ENCODE results near the gene ZNF550.

DNA sequence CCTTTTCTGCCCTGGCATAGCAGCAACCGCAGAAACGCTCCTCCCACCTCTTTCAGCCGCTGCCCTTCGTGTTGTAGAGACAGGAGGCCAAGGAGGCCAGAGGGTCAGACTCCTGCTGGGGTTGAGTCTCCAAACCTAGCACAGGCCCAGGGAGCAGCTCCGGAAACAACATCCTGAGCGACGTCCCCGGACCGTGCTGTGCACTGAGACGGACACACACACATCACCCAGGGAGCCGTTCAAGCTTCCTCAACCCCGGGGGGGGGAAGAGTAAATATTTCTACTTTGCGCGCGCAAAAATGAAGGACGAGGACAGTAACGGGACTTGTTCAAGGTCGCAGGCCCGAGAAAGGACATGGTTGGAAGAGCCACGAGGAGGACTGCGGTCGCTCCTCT is 657 bp downstream of the ZNF550 start:
- TF ChIP-seq, protein P1, sequence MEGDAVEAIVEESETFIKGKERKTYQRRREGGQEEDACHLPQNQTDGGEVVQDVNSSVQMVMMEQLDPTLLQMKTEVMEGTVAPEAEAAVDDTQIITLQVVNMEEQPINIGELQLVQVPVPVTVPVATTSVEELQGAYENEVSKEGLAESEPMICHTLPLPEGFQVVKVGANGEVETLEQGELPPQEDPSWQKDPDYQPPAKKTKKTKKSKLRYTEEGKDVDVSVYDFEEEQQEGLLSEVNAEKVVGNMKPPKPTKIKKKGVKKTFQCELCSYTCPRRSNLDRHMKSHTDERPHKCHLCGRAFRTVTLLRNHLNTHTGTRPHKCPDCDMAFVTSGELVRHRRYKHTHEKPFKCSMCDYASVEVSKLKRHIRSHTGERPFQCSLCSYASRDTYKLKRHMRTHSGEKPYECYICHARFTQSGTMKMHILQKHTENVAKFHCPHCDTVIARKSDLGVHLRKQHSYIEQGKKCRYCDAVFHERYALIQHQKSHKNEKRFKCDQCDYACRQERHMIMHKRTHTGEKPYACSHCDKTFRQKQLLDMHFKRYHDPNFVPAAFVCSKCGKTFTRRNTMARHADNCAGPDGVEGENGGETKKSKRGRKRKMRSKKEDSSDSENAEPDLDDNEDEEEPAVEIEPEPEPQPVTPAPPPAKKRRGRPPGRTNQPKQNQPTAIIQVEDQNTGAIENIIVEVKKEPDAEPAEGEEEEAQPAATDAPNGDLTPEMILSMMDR (IDR thresholded peaks at IDR 0.05 in 2 of 3, conservative IDR thresholded peaks at IDR 0.05 in 1 of 3; ENCODE audit: insufficient read depth in 2 of 3, low read depth in 1 of 3, low read length in 3 of 3): no peak
- TF ChIP-seq ZNF707 (CRISPR knock-in tag; conservative IDR thresholded peaks at IDR 0.05): no peak
- no peak for TF ChIP-seq POLR2A (conservative IDR thresholded peaks at IDR 0.05)
- TF ChIP-seq, protein P2, sequence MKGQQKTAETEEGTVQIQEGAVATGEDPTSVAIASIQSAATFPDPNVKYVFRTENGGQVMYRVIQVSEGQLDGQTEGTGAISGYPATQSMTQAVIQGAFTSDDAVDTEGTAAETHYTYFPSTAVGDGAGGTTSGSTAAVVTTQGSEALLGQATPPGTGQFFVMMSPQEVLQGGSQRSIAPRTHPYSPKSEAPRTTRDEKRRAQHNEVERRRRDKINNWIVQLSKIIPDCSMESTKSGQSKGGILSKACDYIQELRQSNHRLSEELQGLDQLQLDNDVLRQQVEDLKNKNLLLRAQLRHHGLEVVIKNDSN (CRISPR knock-in tag; IDR thresholded peaks at IDR 0.05): no peak
- TF ChIP-seq SRSF7 (optimal IDR thresholded peaks at IDR 0.05; ENCODE audit: low read depth, low read length): no peak
- no peak for TF ChIP-seq NR2C2 (CRISPR knock-in tag; IDR thresholded peaks at IDR 0.05)
- TF ChIP-seq NR2C2 (tag; IDR thresholded peaks at IDR 0.05): no peak
- TF ChIP-seq SRF (CRISPR knock-in tag; IDR thresholded peaks at IDR 0.05): no peak
- no peak for TF ChIP-seq RBM34 (IDR thresholded peaks at IDR 0.05; ENCODE audit: borderline replicate concordance, insufficient read depth, low read length)

Measured in K562 (cell line).